ENCODE measurements around the gene SPATA17.

SPATA17 gene

DNA sequence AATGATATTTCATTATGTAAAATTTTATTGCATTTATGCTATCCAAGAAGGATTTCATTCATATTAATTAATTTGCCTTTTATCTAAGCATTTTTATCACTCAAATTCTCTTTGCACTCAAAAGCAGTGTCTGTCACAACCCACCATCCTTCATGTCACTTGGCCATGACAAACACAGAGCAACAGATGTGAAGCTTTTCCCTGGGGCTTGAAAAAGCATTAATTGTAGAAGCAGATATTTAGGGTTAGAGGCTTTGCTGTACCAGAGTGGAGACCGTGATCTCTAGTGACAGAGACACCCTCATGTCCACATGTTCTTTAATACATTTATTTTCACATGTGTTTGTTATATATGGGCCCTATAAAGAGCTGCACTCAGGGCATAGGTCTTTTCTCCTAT lies 230.5 kb downstream of the SPATA17 start:
- DNase-seq, result no peak

DNA sequence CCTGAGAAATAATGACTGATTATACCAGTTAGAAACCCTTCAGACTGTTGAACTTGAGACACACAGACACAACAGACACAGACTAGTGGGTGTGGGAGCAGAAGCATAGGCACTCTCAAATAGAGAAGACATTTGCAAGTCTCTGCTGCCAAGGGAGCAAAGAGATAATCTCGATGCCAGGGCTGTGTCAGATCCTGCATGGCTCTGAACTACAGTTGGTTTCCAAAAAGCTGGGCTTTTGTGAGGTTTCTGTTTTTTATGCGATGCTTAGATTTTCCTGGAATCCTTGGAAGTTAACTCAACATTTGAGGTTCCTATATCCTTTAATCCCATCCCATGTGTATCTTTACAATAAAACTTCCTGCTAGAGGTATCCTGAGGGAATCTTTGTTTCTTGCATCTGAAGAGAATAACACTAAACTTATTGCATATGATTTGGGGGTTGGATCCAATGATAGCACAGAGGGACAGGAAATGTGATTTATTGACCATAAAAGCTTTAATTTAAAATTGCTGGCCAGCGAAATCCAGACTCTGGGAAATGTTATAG lies 236.4 kb downstream of the SPATA17 start:
- no peak for DNase-seq

DNA sequence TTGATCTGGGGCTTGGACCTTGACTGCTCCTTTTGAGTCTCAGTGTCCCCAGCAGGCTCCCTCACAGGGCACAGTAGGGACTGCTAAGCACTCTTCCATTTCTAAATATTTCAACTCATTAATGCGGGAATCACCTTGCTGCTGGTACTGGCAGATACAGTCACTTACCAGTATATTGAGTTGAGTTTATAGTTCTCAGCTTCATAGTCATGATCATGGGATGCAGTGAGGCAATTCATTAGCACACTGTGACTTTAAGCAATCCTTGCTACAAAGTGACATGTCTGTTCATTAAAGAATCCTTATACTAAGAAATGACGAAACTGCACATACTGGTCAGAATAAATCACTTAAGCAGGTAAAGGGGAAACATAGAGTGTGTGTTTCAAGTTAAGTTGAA lies 240.8 kb downstream of the SPATA17 start:
- DNase-seq, result no peak

DNA sequence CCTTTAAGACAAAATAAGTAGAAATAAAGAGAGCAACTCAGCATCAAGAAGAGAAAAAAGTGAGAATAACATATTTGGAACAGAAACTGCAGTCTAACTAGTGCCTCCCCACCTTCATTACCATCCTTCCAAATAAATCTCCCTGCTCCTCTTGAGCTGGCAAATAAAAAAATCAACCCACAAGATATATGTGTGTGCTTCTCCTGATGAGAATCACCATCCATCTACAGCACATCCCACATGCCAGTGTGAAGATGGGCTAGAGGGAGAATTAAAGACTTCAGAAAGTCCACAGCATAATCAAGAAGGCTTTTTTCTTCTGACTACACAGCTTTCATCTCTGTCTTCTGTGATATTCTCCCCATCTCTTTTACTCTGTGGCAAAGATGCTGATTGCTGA lies 244.1 kb downstream of the SPATA17 start:
- no peak for DNase-seq

DNA sequence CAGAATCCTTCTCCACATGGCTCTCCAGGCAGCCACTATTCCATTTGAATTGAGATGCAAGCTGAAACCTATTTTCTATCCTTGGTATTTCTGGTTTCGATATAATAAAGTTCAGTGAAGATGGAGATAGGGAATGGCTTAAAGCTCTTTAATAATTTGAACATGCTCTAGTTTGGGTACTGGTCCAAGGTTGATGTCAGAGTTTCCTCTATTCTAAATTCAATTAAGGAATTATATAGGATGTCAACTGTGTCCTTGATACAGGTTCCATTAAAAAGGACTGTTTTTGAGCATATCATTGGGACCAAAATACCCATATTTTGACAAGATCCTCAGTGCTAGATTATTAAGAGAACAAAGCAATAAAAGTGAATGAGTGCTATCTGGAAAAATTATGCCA lies 245.3 kb downstream of the SPATA17 start:
- DNase-seq, result no peak

DNA sequence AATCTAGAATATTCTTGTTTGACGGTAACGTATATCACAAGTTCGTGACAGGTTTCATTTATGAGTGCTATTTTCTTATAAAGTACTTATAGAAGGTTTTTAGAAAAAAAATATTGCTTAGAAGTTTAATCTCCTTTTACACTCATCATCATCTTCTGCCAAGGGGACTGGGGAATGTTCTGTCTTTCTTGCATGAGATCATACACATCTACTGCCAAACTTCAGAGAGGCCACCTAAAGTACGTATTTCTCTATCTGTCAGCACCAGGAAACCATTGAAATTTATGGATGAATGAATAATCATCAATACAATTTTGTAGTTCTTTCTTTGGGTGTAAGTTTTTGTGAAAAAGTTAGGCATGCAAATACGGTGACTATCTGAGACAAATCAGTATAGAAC lies 245.8 kb downstream of the SPATA17 start:
- DNase-seq, result no peak

DNA sequence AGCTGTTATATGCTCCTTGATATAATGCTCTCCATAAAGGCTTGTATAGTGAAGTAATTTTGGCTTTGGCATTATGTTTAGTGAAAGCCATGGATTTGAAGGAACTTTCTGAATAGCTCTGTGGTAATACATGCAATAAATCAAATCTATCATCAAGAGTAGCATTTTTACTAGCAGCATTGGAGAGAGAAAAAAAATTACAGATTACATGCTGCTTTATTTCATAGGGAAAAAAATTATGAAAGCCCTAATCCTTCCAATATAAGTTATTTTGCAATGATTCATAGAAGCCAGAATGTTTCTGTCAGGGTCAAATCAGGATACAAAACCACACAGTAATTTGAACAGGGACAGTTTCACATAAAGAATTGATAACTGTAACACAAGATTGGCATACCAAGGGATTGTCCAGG lies 250.0 kb downstream of the SPATA17 start:
- no peak for DNase-seq

DNA sequence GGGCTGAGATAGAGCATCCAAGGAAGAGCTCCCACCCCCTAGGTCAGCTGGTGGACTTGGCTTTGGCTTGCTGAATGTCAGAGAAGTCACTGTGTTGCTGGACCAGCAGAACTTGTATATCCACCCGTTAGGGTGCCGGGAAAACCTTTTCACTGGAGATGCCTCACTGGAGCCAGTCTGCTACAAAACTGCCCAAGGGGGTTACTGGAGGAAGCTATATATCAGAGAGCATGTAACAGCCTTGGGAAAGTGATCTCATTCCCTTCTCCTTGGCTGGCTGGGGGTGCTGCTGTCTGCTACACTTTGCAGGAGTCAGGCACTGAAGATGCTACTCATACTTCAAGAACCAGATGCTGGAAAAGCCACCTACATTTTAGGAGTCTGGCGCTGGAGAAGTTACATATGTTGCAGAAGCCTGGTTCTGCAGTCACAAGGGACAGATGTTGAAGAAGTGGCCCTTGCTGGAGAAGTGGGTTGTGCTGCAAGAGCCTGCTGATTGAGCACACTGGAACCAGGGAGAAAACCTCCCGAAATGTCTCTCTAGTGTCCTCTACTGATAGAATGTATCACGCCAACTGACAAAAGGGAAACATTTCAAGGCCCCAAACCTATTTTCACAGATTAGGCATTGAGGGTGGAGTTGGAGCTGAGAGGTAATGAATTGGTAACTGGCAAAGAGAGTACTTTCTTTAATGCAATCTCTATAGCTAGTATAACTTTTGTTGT lies 250.6 kb downstream of the SPATA17 start:
- no peak for DNase-seq

DNA sequence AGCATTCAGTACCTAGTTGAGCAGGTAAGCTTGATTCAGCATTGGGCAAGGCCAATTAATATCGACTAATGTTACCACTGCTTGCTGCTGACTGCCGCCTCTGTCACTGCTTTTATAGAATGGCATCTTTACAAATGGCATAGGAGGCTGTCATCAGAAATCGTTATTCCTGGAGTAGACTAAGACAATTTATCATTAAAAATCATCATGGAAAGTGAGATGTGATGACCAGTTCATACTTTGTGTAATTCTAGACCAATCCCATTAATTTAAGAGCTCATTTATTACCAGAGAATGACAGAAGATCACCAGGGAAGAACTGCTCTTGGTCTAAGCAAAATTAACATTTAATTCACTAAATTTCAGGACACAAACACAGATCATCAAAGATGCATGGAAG lies 254.0 kb downstream of the SPATA17 start:
- DNase-seq, result no peak

DNA sequence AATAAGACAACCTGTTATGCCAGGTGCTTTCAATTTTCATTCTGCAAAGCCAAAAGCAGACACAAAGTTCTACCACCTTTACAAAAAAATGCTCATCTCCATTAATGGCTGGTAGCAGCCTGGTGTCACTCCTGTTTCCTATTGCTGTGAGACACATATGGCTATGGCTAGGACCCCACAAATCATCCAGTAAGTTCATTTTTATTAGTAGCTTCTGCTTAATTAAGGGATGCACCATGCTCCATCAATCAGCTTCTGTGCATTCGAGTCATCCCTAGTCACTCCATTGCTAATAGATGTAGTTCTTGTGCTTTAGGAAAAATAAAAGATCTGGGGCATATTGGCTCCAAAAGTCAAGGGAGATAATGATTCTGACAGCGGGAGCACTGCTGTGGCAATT lies 257.2 kb downstream of the SPATA17 start:
- no peak for DNase-seq

DNA sequence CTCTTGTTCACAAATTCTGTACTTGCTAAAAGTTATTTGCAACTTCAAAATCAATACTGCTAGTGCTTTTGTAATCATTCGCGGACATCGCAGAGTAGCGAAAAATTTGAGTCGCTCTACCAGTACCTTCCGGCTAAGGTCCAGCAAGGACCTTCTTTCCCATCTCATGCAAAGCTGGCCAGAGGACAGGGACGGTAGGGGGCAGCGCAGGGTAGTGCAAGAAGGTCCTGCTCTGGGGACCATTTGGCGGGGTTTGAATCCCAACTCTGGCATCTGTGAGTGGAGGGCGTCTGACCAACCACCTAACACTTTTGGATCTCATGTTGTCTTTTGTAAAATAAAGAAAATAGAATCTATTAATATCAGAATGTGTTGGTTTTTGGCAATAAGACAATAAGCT lies 258.3 kb downstream of the SPATA17 start:
- DNase-seq, result no peak

DNA sequence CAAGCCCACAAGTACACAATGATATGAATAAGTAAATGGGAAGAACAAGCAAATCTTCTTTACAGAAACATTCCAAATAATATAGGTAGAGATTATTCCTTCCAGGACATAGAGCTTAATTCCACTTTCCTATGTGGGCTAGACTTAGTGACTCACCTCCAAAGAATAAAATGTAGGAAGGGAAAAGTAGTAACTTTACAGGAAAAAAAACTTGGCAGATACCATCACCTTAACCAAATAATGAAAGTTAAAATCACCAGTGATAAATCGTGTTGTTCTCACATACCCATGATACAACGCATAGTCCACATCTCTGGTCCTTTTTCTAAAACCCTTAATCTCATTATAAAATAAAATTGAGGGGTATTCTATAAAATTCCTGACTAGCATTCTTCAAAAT lies 260.8 kb downstream of the SPATA17 start:
- DNase-seq, result no peak

DNA sequence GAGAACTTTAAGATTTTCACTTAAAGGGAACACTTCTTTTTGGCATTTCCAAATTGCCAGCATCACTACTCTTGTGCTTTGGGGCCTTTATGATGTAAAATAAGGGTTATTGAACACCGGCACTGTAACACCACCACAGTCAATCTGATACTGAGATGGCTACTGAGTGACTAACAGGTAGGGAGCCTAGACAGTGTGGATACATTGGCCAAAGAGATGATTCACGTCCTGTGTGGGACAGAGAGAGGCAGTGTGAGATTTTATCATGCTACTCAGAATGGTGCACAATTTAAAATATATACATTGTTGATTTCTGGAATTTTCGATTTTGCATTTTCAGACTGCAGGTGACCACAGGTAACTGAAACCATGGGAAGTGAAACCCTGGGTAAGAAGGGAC lies 261.6 kb downstream of the SPATA17 start:
- no peak for DNase-seq

DNA sequence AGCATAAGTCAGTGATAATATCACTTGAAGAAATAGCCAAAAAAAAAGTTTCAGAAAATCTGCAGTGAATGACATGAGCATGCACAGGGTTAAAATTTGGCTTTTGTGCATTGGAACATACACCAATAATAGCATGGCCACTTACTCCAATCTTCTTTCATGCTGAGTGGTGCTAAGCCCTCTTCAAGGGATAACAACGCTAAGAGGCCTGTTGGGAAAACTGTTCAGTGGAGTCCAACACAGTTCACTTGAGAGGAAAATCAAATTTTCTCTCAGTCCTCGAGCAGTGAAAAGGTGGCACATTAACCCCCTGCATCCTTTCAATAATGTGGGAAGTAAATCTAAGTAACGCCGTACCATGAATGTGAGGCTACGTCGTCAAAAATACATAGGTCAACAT lies 264.7 kb downstream of the SPATA17 start:
- no peak for DNase-seq

DNA sequence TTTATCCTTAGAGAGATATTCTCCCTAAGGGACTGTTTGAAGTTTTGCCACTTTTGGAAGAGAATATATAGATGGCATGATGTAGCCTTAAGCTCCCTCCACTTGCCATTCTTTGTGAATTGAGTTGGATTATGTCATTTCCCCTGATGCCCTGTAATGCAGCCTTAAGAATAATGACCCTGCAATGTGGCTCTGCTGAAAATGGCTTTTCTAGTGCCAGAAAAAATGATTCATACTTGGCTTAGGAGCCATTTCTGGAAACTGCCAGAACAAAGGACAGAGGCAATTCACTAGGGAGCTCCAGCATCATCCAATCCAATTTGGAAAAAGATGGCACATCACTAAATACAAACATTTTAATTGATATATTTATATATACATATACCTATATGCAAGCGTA lies 265.3 kb downstream of the SPATA17 start:
- no peak for DNase-seq

DNA sequence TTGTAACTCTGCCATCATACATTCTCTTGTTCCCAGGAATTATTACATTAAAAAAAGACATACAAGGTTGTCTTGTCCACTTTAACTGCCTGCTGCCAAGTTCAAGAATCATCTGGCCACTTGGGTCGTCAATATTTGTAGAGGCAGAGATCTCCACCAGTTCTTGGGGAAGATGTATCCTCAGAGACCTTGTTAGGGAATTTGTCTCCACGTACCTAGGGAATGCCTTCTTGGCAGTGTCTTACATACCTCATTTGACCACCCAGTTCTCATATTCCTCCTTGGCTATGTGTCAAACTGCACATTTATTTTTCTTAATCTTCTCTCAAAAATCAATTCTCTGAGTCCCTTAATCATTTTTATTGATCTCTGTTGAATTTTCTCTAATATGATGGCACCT lies 266.0 kb downstream of the SPATA17 start:
- DNase-seq, result no peak

DNA sequence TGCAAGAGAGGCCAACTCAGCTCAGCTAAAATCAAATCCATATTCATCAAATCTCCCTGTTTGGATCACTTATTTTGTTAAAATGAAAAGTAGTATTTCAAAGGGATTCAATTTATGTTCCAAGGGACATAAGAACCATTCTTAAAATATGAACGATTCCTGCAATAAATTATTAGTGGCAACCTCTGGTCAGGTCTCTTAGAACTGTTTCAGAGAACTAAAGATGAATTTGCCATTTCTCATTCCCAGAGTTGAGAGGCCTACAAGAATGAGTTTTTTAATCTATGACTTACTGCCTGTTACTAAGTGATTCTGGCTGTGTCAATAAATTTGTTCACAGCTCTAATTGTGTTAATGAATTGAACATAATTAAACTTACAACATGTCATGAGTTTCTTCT lies 268.5 kb downstream of the SPATA17 start:
- no peak for DNase-seq

DNA sequence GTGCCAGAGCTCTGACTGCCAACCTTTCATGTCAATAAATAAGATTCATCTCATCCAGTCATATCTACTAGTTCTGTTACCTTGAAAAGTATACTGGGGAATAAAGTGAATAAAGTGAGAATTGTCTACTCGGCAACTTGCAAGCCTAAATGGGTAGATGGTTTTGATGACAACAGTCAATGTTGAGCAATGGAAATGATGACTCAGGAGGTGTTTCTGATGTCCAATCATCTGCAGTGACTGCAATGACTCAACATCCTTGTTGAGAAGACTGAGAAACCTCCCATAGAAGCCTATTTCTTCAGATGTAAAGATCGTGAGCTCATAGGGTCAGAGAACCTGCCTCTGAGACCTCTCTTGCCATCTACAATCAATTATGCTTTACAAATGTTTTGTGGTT lies 276.4 kb downstream of the SPATA17 start:
- DNase-seq, result no peak

DNA sequence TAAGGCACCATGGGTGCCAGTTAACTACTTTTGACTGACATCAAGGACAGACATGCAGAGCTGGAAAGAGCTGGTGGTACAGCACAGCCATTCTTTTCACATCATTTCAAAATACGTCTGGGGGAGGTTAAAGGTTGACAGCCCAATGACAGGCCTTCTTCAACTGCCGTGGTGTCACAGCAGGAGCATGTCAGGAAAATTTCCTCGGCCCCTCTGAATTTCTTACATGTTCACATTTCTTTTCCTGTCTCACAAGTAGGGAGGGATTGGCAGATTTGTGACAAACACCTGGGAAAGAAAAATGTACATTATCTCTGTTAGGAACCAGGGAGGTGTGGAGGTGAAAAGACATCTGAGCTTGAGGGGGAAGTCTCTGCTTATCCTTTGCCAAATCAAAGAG lies 279.1 kb downstream of the SPATA17 start:
- DNase-seq, result no peak

DNA sequence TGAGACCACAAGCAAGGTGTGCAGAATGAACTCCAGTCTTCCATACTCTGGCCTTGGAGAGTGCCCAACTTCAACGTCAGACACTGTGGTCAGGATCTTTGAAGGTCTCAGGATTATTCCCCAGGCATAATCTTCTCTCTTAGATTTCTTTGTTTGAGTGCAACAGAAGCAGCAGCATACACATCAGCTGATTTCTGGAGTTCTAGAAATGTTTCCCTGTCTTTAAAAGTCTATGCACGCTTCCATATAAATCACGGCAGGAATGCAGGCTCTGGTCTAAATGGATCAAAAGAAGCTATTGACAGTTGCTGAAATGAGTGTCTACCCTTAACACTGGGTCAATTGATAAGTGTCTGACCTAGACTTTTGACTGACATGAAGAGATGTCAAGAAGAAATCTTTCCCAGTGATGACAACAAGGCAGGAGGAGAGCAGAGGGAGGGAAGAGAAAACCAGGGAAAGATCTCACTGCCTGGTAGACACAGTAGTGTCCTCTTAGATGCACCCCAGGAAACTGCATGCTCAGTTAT lies 279.7 kb downstream of the SPATA17 start:
- DNase-seq, result no peak

DNA sequence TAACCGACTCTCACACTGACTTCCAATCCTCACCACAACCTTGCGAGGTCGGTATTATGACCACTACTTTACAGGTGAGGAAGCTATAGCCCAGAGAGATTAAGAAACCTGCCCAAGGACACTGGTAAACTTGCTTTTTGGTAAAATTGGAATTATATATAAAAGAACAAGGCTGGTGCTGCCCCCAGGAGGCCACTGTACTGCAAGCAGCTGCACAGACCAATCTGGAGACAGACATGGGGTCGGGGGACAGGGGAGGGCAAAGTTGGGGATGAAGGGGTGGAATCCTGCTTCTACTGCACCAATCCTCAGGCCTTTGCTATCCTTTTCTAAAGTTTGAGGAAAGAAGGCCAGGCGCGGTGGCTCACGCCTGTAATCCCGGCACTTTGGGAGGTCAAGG lies 280.8 kb downstream of the SPATA17 start:
- no peak for DNase-seq

DNA sequence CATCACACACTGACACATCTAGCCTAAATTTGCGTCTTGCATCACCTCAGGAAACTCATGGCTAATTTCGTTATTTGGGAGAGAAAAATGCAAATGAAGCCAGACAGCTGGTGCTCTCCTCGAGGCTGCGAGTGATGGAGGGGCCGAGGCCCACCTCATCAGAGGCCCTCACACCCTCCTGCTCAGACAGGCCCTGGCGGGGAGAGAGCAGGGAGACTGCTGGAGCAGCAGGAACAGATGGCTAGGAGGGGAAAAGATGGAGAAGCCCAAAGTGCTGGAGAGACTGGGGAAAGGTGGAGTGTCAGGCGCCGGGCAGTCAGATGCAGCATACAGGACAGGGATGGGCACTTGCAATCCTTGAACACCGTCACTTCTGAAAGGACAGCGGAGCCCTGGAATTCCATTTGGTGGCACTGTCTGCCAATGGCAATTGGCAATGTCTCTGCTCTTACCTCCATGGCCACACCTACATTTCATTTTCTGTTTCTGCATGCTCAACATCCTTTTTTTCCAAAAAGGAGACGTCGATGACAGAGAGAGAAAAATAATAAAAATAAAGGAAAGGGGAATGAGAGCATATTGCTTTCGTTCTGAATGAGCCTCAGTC lies 286.2 kb downstream of the SPATA17 start:
- no peak for DNase-seq

DNA sequence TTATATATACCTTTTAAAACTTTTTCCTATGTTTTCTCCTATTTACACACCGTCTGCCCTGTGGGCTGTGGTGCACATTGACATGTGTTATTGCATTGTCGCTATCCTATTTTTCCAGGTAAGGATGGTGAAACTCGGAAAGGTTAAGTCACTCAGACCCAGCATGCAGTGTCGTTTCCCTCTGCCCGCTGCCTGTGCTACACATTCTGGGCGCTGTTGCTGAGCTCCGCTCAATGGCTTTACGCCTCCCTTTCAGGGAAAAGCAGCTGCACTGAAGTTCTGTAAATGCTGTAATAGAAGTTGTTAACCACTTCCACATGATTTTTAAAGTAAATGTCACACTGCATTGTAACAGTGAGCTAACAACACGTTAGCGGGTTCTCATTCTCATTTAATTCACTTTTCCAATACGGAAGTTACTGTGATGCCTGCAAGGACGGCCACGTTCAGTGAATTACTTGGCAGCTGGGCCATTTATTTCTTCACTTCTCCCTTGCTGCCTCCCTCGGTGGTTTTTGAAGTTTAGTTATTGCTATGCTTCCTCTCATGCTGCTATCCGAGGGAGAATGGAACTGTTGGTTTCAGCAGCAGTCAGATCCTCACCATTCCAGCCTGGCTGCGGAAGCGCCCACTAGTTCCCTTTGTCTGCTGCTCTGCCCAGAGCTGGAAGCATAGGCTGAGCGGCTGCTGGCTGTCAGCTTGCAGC lies 288.7 kb downstream of the SPATA17 start:
- no peak for DNase-seq
